T-helper 2 cell treated with Interferon-gamma antibody and Interleukin-4, amounts not matched to agents 5 μg/mL and 100 μg/mL, for 36 hours (primary cell): ENCODE data around the gene ORAI3.

Source experiments
- DNase-seq: peaks from one replicate; pipeline ENCODE4 v3.0.0; 2021; ENCODE audit warnings: low spot score
- H3K27ac Mint-ChIP-seq: one replicate; pipeline ENCODE4 v1.8.0; 2021; ENCODE audit warnings: mild to moderate bottlenecking, mixed read lengths
- H3K27me3 Mint-ChIP-seq: one replicate; pipeline ENCODE4 v1.8.0; 2021; ENCODE audit warnings: low read depth, mixed read lengths
- H3K36me3 Mint-ChIP-seq: one replicate; pipeline ENCODE4 v1.8.0; 2021; ENCODE audit warnings: low read depth, mixed read lengths
- H3K4me1 Mint-ChIP-seq: one replicate; pipeline ENCODE4 v1.8.0; 2021; ENCODE audit warnings: low read depth, mixed read lengths
- H3K4me3 Mint-ChIP-seq: one replicate; pipeline ENCODE4 v1.8.0; 2022; ENCODE audit warnings: mild to moderate bottlenecking, moderate library complexity, mixed read lengths
- H3K9me3 Mint-ChIP-seq: one replicate; pipeline ENCODE4 v1.8.0; 2021; ENCODE audit warnings: mixed read lengths

The ORAI3 gene

GRCh38 chr16:30918614-30919013 is 30.3 kb upstream of the ORAI3 start:
- H3K4me1 Mint-ChIP-seq = peaks cover 11% of the 10 kb centered on the region
- no peaks in the 10 kb centered on the region for H3K9me3 Mint-ChIP-seq
- H3K27ac Mint-ChIP-seq = peak overlapping the region; percentile 62
- H3K27me3 Mint-ChIP-seq = no peaks in the 10 kb centered on the region
- H3K4me3 Mint-ChIP-seq = no peak overlapping the region
- no peaks in the 10 kb centered on the region for H3K36me3 Mint-ChIP-seq
- no peak for DNase-seq

- Mint-ChIP-seq H3K4me3 (peak overlapping the region; percentile 96), H3K9me3 (no peaks in the 10 kb centered on the region), H3K27ac (peak overlapping the region; percentile 2), H3K4me1 (peaks cover 18% of the 10 kb centered on the region), H3K36me3 (peaks cover under 1% of the 10 kb centered on the region), H3K27me3 (no peaks in the 10 kb centered on the region)
- DNase-seq = no peak
These were observed 28.0 kb upstream of the ORAI3 start for GRCh38 chr16:30920891-30921290.

GRCh38 chr16:30921459-30921747 is 27.5 kb upstream of the ORAI3 start:
- peaks cover 22% of the 10 kb centered on the region for H3K4me1 Mint-ChIP-seq
- H3K36me3 Mint-ChIP-seq = peaks cover 4% of the 10 kb centered on the region
- H3K27ac Mint-ChIP-seq = peak overlapping the region; percentile 98
- DNase-seq = no peak
- no peaks in the 10 kb centered on the region for H3K9me3 Mint-ChIP-seq
- peak overlapping the region; percentile 96 for H3K4me3 Mint-ChIP-seq
- H3K27me3 Mint-ChIP-seq = no peaks in the 10 kb centered on the region

GRCh38 chr16:30921748-30922419 is 27.0 kb upstream of the ORAI3 start:
- Mint-ChIP-seq H3K4me3 (peak overlapping the region; percentile 96), H3K27me3 (no peaks in the 10 kb centered on the region)

GRCh38 chr16:30922420-30922959 is 26.4 kb upstream of the ORAI3 start:
- H3K9me3 Mint-ChIP-seq = no peaks in the 10 kb centered on the region
- H3K36me3 Mint-ChIP-seq = peaks cover 4% of the 10 kb centered on the region
- peaks cover 25% of the 10 kb centered on the region for H3K4me1 Mint-ChIP-seq
- H3K4me3 Mint-ChIP-seq = peak overlapping the region; percentile 96
- peak; percentile 100 for DNase-seq
- H3K27ac Mint-ChIP-seq = peak overlapping the region; percentile 98
- no peaks in the 10 kb centered on the region for H3K27me3 Mint-ChIP-seq

More at GRCh38 chr16:30921748-30922419, 27.0 kb upstream of the ORAI3 start:
- H3K36me3 Mint-ChIP-seq = peaks cover 4% of the 10 kb centered on the region
- peak; percentile 78 for DNase-seq
- peaks cover 25% of the 10 kb centered on the region for H3K4me1 Mint-ChIP-seq
- H3K27ac Mint-ChIP-seq = peak overlapping the region; percentile 98
- no peaks in the 10 kb centered on the region for H3K9me3 Mint-ChIP-seq

GRCh38 chr16:30922960-30923535 is 25.8 kb upstream of the ORAI3 start:
- DNase-seq = peak; percentile 97
- peaks cover 27% of the 10 kb centered on the region for H3K4me1 Mint-ChIP-seq
- peaks cover 5% of the 10 kb centered on the region for H3K36me3 Mint-ChIP-seq
- H3K4me3 Mint-ChIP-seq = peak overlapping the region; percentile 96
- peak overlapping the region; percentile 98 for H3K27ac Mint-ChIP-seq
- no peaks in the 10 kb centered on the region for H3K27me3 Mint-ChIP-seq
- no peaks in the 10 kb centered on the region for H3K9me3 Mint-ChIP-seq

- Mint-ChIP-seq H3K27ac (peak within 1 kb of the TSS; percentile 98), H3K27me3 (no peaks in the 10 kb centered on the region), H3K4me1 (peaks cover 28% of the 10 kb centered on the region), H3K9me3 (no peaks in the 10 kb centered on the region), H3K4me3 (peak within 1 kb of the TSS; percentile 96), H3K36me3 (peaks cover 7% of the 10 kb centered on the region)
- DNase-seq = no peak
These were observed 25.3 kb upstream of the ORAI3 start, which contains the start of gene FBXL19 for GRCh38 chr16:30923554-30924075. Gene FBXL19, plus strand, starts transcription at chr16:30923572. Its CDS starts 2,183 bp downstream, at chr16:30925755.

- H3K4me1 Mint-ChIP-seq = peaks cover 28% of the 10 kb centered on the region
- no peaks in the 10 kb centered on the region for H3K9me3 Mint-ChIP-seq
- no peak for DNase-seq
- H3K27ac Mint-ChIP-seq = peak overlapping the region; percentile 52
- H3K36me3 Mint-ChIP-seq = peaks cover 7% of the 10 kb centered on the region
- no peaks in the 10 kb centered on the region for H3K27me3 Mint-ChIP-seq
- H3K4me3 Mint-ChIP-seq = peak overlapping the region; percentile 65
These were observed 24.6 kb upstream of the ORAI3 start for GRCh38 chr16:30924076-30924912.

- no peaks in the 10 kb centered on the region for H3K27me3 Mint-ChIP-seq
- peak overlapping the region; percentile 52 for H3K27ac Mint-ChIP-seq
- peaks cover 28% of the 10 kb centered on the region for H3K4me1 Mint-ChIP-seq
- H3K36me3 Mint-ChIP-seq = peaks cover 7% of the 10 kb centered on the region
- peak overlapping the region; percentile 65 for H3K4me3 Mint-ChIP-seq
- no peak for DNase-seq
- H3K9me3 Mint-ChIP-seq = no peaks in the 10 kb centered on the region
These were observed 23.8 kb upstream of the ORAI3 start for GRCh38 chr16:30924913-30925631.

- H3K27ac Mint-ChIP-seq = no peak overlapping the region
- DNase-seq = no peak
- H3K4me3 Mint-ChIP-seq = no peak overlapping the region
- H3K36me3 Mint-ChIP-seq = peaks cover 7% of the 10 kb centered on the region
- H3K9me3 Mint-ChIP-seq = no peaks in the 10 kb centered on the region
- H3K27me3 Mint-ChIP-seq = no peaks in the 10 kb centered on the region
- peaks cover 28% of the 10 kb centered on the region for H3K4me1 Mint-ChIP-seq
These were observed 23.3 kb upstream of the ORAI3 start for GRCh38 chr16:30925632-30925987.

- Mint-ChIP-seq H3K9me3 (no peaks in the 10 kb centered on the region), H3K4me3 (peak overlapping the region; percentile 61), H3K4me1 (peaks cover 25% of the 10 kb centered on the region), H3K27me3 (no peaks in the 10 kb centered on the region), H3K27ac (peak overlapping the region; percentile 53), H3K36me3 (peaks cover 8% of the 10 kb centered on the region)
- DNase-seq = no peak
These were observed 22.7 kb upstream of the ORAI3 start for GRCh38 chr16:30925995-30926811.

- peaks cover 18% of the 10 kb centered on the region for H3K4me1 Mint-ChIP-seq
- H3K4me3 Mint-ChIP-seq = no peak overlapping the region
- H3K27me3 Mint-ChIP-seq = no peaks in the 10 kb centered on the region
- no peak for DNase-seq
- H3K36me3 Mint-ChIP-seq = peaks cover 12% of the 10 kb centered on the region
- no peaks in the 10 kb centered on the region for H3K9me3 Mint-ChIP-seq
- peak overlapping the region; percentile 57 for H3K27ac Mint-ChIP-seq
These were observed 21.7 kb upstream of the ORAI3 start for GRCh38 chr16:30926937-30927788.
